Stimulated activated CD4-positive, alpha-beta T cell treated with anti-CD3 and anti-CD28 coated beads, Interleukin-12 subunit alpha, Interleukin-12 subunit beta, amount 100 ng/mL, for 4 hours (primary cell): Measurements from ENCODE around the gene VAT1L.

Experiments
- DNase-seq: peaks from one replicate; pipeline ENCODE4 v3.0.0-alpha.2; 2020

The VAT1L gene

GRCh38 chr16:77788181-77789084, at the start of gene VAT1L:
TSS of gene VAT1L (plus strand) at chr16:77788564. CDS start at chr16:77788683, 119 bp downstream.
- no peak for DNase-seq

- no peak for DNase-seq
Observed at GRCh38 chr16:77738706-77739558, 49.4 kb upstream of the VAT1L start.

GRCh38 chr16:77739559-77739892, 48.8 kb upstream of the VAT1L start:
- DNase-seq: no peak

GRCh38 chr16:77744141-77744540, 44.2 kb upstream of the VAT1L start:
- no peak for DNase-seq

GRCh38 chr16:77745972-77746371, 42.4 kb upstream of the VAT1L start:
- DNase-seq: no peak

GRCh38 chr16:77748421-77749005, 39.9 kb upstream of the VAT1L start:
- DNase-seq: no peak

- no peak for DNase-seq
Observed at GRCh38 chr16:77749415-77749814, 38.9 kb upstream of the VAT1L start.

- DNase-seq: no peak
Observed at GRCh38 chr16:77758046-77758445, 30.3 kb upstream of the VAT1L start.

GRCh38 chr16:77758508-77758907, 29.9 kb upstream of the VAT1L start:
- DNase-seq: no peak

GRCh38 chr16:77759201-77759600, 29.2 kb upstream of the VAT1L start:
- no peak for DNase-seq

- no peak for DNase-seq
Observed at GRCh38 chr16:77759821-77760220, 28.5 kb upstream of the VAT1L start.

GRCh38 chr16:77760800-77761199, 27.6 kb upstream of the VAT1L start:
- DNase-seq: no peak

- no peak for DNase-seq
Observed at GRCh38 chr16:77761204-77761603, 27.2 kb upstream of the VAT1L start.

- DNase-seq: no peak
Observed at GRCh38 chr16:77762262-77762661, 26.1 kb upstream of the VAT1L start.

- no peak for DNase-seq
Observed at GRCh38 chr16:77763994-77764393, 24.4 kb upstream of the VAT1L start.

- DNase-seq: no peak
Observed at GRCh38 chr16:77767211-77767610, 21.2 kb upstream of the VAT1L start.

GRCh38 chr16:77767826-77768225, 20.5 kb upstream of the VAT1L start:
- DNase-seq: no peak

GRCh38 chr16:77775911-77776909, 12.2 kb upstream of the VAT1L start:
- DNase-seq: no peak

GRCh38 chr16:77777745-77778144, 10.6 kb upstream of the VAT1L start:
- no peak for DNase-seq

GRCh38 chr16:77780378-77780837, 8.0 kb upstream of the VAT1L start:
- DNase-seq: no peak

GRCh38 chr16:77781091-77781490, 7.3 kb upstream of the VAT1L start:
- no peak for DNase-seq

- no peak for DNase-seq
Observed at GRCh38 chr16:77782694-77783093, 5.7 kb upstream of the VAT1L start.
